Peyer's patch (tissue), 4 donors: ENCODE measurements around the gene SNX9. TPM values are rescaled to one million over a fixed set of nuclear protein-coding genes. Genes with fewer than 3 reads are reported as not detected.

Experiments
- DNase-seq, 3 donors: peaks; one replicate each; pipeline ENCODE4 v3.0.0-alpha.2; 2017 to 2019
- H3K27ac ChIP-seq, 4 donors: fragments of 200-600 bp; sonication (generic); one replicate each; pipeline ENCODE4 v1.5.1; 2016 to 2019
- H3K27me3 ChIP-seq, 2 donors: fragments of 200-600 bp; sonication (generic); one replicate each; pipeline ENCODE4 v1.5.1; 2019
- H3K36me3 ChIP-seq, 3 donors: fragments of 200-600 bp; sonication (generic); one replicate each; pipeline ENCODE4 v1.5.1; 2016 to 2019
- H3K4me1 ChIP-seq, 4 donors: fragments of 200-600 bp; sonication (generic); one replicate each; pipeline ENCODE4 v1.5.1; 2016 to 2019
- H3K4me3 ChIP-seq, 4 donors: fragments of 200-600 bp; sonication (generic); 1 replicate in 3 of 4; 2 replicates in 1 of 4; pipeline ENCODE4 v1.5.1; 2016 to 2019; ENCODE audit warnings: mild to moderate bottlenecking in 1 of 4
- H3K9me3 ChIP-seq, 4 donors: fragments of 200-600 bp; sonication (generic); one replicate each; pipeline ENCODE4 v1.5.1; 2016 to 2019; ENCODE audit warnings: mild to moderate bottlenecking in 1 of 4
- POLR2A ChIP-seq, 2 donors: fragments of 450-650 bp; IDR thresholded peaks; one replicate each; pipeline ENCODE4 v1.5.1; 2017; ENCODE audit warnings: antibody characterized with exemption in 2 of 2, mild to moderate bottlenecking in 2 of 2, moderate library complexity in 2 of 2
- total RNA-seq, 4 donors: library from RNA; depleted of rRNA; stranded (reverse); fragments of >200 nt; gene quantifications; one replicate each; pipeline ENCODE4 v1.1.0, GENCODE V29; 2016
- TF ChIP-seq, protein P1 (sequence below), 6 experiments: fragments of 450-650 bp in 4 of 6; fragments of 200-600 bp in 2 of 6; sonication (generic) in 1 of 6; IDR thresholded peaks; one replicate each; pipeline ENCODE4 v1.5.1; 2017 to 2019; ENCODE audit warnings: antibody characterized with exemption in 6 of 6, mild to moderate bottlenecking in 3 of 6, moderate library complexity in 1 of 6

Gene SNX9
- total RNA-seq, 4 donors from 2014 or later, result 49.8 to 59.1 (median 52.5) TPM

DNA sequence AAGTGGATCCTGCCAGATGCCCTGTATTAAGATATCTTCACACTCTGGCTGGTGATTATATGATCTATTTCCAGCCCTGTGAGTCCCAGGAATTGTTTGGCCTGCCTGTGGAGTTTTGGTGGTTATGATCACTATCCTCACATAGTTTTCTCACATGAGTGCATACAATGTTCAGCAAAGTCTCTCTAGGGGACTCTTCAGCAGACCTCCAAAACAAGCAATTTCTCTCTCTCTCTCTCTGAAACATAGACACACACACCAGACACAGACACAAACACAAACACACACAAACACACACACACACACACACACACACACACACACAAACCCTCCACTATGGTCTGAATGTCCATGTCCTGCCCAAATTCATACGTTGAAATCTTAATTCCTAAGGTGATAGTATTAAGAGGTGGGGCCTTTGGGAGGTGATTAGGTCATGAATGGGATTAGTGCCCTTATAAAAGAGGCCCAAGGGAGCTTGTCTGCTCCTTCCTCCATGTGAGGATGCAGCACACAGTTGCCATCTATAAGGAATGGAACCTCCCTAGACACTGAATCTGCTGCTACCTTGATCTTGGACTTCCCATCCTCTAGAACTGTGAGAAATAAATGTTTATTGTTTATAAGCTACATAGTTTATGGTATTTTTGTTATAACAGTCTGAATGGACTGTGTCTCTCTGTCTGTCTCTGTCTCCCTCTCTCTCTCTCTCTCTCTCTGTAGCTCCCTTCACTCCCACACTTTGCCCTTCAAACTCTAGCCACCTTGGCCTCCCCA, 136.6 kb downstream of the SNX9 start:
- H3K4me1 ChIP-seq, result peaks cover 0 to 5% (median 0%) of the 10 kb centered on the region in 4 donors
- no peak overlapping the region for H3K4me3 ChIP-seq
- no peaks in the 10 kb centered on the region for H3K36me3 ChIP-seq
- DNase-seq, result no peak
- no peaks in the 10 kb centered on the region for H3K27me3 ChIP-seq
- no peak overlapping the region for H3K27ac ChIP-seq
- peaks cover 0 to 11% (median 4%) of the 10 kb centered on the region in 4 donors for H3K9me3 ChIP-seq
- TF ChIP-seq, protein P1, sequence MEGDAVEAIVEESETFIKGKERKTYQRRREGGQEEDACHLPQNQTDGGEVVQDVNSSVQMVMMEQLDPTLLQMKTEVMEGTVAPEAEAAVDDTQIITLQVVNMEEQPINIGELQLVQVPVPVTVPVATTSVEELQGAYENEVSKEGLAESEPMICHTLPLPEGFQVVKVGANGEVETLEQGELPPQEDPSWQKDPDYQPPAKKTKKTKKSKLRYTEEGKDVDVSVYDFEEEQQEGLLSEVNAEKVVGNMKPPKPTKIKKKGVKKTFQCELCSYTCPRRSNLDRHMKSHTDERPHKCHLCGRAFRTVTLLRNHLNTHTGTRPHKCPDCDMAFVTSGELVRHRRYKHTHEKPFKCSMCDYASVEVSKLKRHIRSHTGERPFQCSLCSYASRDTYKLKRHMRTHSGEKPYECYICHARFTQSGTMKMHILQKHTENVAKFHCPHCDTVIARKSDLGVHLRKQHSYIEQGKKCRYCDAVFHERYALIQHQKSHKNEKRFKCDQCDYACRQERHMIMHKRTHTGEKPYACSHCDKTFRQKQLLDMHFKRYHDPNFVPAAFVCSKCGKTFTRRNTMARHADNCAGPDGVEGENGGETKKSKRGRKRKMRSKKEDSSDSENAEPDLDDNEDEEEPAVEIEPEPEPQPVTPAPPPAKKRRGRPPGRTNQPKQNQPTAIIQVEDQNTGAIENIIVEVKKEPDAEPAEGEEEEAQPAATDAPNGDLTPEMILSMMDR (IDR thresholded peaks at IDR 0.05), result no peak
- no peak for TF ChIP-seq POLR2A (IDR thresholded peaks at IDR 0.05)

DNA sequence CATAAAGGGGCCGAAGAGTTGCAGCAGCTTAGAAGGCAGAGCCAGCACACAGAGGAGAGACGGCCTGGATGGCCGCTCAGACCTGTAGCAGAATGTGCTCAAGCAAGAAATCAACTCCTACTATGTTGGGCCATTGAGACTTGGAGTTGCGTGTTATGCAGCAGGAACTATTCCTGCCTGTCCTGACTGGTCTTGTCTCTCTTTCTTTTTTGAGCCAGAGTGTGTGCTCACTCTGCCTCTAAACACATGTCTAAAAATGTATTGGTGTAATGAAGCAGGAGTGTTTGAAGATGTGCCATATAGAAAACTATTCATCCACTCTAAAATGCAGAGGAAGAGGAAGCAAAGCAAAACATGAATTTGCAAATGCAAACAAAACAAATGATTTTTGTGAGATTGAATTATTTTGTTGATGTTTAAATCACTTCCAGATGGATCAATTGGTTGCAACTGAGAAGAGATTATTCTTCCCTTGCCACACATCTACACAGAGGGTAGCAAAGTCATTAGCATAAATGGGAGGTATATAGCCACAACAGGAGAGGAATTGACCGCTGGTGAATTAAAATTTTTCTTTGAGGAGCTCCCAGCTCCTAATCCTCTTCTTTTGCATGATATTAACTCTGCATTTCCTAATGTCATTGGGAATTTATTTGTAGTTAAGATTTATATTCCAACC, 138.2 kb downstream of the SNX9 start:
- Histone ChIP-seq H3K4me3 (no peak overlapping the region), H3K9me3 (peaks cover 0 to 11% (median 4%) of the 10 kb centered on the region in 4 donors), H3K27me3 (no peaks in the 10 kb centered on the region), H3K4me1 (peaks cover 0 to 3% (median 0%) of the 10 kb centered on the region in 4 donors), H3K36me3 (no peaks in the 10 kb centered on the region), H3K27ac (no peak overlapping the region)
- DNase-seq, result no peak
- TF ChIP-seq POLR2A (IDR thresholded peaks at IDR 0.05), result no peak
- TF ChIP-seq, protein P1 (IDR thresholded peaks at IDR 0.05), result no peak

DNA sequence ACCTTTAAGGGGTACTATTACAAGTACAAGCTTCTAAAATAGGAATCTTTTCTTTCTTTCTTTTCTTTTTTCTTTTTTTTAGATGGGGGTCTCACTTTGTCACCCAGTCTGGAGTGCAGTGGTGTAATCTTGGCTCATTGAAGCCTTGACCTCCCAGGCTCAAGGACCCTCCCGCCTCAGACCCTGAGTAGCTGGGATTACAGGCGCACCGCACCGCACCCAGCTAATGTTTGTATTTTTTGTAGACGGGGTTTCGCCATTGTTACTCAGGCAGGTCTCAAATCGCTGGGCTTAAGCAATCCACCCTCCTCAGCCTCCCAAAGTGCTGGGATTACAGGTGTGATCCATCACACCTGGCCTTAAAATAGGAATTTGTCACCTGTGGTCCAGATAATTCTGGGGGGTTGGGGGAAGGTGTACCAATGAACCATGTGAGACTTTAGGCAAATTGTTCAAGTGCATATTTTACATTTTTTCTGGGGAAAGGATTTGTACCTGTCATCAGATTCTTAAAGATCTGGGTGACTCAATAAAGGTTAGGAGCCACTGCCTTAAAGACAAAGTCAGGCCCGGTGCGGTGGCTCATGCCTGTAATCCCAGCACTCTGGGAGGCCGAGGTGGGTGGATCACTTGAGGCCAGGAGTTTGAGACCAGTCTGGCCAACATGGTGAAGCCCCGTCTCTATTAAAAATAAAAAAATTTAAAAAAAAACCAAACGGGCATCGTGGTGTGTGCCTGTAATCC, 139.0 kb downstream of the SNX9 start:
- Histone ChIP-seq H3K4me3 (no peak overlapping the region), H3K9me3 (peaks cover 0 to 11% (median 4%) of the 10 kb centered on the region in 4 donors), H3K27ac (no peak overlapping the region), H3K27me3 (no peaks in the 10 kb centered on the region), H3K36me3 (no peaks in the 10 kb centered on the region), H3K4me1 (peaks cover 0 to 4% (median 1%) of the 10 kb centered on the region in 4 donors)
- no peak for DNase-seq
- TF ChIP-seq POLR2A (IDR thresholded peaks at IDR 0.05), result no peak
- TF ChIP-seq, protein P1 (IDR thresholded peaks at IDR 0.05), result no peak

DNA sequence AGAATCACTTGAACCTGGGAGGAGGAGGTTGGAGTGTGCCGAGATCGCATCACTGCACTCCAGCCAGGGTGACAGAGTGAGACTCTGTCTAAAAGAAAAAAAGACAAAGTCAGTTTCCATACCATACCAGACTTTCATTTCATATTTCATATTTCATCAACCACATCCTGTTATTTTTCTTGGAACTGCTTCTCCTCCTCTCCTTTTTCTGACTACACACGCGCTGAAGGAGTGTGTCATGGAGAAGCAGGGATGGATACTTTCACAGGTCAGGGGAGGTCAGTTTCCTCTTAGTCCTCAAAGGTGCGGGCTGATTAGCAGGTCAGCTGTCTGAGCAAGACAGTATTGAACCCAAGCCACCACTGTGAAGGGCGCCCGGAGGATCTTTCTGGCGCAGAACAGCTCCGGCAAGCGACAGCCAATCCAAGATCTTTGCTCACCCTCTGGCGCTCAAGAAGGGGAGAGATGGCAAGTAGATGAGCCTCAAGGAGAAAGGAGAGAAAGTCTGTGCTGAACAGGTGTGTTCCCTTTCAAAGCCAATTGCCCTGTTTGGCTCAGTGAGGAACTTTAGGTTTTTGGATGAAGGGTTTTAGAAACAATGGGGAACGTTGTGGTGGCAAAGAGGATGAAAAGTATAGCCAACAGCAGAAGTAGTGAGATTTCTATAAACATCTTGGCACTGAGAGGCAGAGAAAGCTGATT, 139.7 kb downstream of the SNX9 start:
- Histone ChIP-seq H3K27ac (no peak overlapping the region), H3K4me3 (no peak overlapping the region), H3K36me3 (no peaks in the 10 kb centered on the region), H3K4me1 (peaks cover 0 to 8% (median 1%) of the 10 kb centered on the region in 4 donors), H3K27me3 (no peaks in the 10 kb centered on the region), H3K9me3 (peaks cover 0 to 8% (median 2%) of the 10 kb centered on the region in 4 donors)
- DNase-seq, result no peak
- TF ChIP-seq, protein P1 (IDR thresholded peaks at IDR 0.05), result no peak
- TF ChIP-seq POLR2A (IDR thresholded peaks at IDR 0.05), result no peak

DNA sequence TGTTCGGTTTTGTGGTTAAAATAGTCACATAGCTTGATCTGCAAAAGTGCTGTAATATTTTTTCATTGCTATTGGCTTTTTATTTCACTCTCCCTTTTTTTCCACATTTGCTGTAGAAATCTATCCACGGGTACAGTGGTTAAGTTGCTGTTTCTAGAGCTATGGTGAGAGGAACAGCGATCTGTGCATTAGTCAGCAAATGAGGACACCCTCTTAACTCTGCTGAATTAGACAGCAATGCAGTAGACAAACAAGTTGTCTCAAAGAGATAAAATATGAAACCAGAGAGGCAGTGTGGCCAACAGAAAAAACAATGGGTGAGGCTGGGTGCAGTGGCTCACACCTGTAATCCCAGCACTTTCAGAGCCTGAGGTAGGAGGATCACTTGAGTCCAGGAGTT, 141.1 kb downstream of the SNX9 start:
- DNase-seq, result no peak
- Histone ChIP-seq H3K4me1 (peaks cover 0 to 10% (median 1%) of the 10 kb centered on the region in 4 donors), H3K27me3 (no peaks in the 10 kb centered on the region), H3K9me3 (peaks cover 0 to 4% (median 0%) of the 10 kb centered on the region in 4 donors), H3K27ac (no peak overlapping the region), H3K36me3 (no peaks in the 10 kb centered on the region), H3K4me3 (no peak overlapping the region)
- no peak for TF ChIP-seq POLR2A (IDR thresholded peaks at IDR 0.05)
- TF ChIP-seq, protein P1 (IDR thresholded peaks at IDR 0.05), result no peak
